Activated CD8-positive, alpha-beta memory T cell treated with anti-CD3 and anti-CD28 coated beads for 24 hours (primary cell): Measurements from ENCODE around the gene TERC.
"Not testable (repeated sequence)": the region's sequence is repeated elsewhere in the genome, so short reads cannot be mapped to it uniquely, and the experiment has no call there.

Source experiments
- DNase-seq: peaks from one replicate; pipeline ENCODE4 v3.0.0-alpha.2; 2020

The TERC gene

DNA sequence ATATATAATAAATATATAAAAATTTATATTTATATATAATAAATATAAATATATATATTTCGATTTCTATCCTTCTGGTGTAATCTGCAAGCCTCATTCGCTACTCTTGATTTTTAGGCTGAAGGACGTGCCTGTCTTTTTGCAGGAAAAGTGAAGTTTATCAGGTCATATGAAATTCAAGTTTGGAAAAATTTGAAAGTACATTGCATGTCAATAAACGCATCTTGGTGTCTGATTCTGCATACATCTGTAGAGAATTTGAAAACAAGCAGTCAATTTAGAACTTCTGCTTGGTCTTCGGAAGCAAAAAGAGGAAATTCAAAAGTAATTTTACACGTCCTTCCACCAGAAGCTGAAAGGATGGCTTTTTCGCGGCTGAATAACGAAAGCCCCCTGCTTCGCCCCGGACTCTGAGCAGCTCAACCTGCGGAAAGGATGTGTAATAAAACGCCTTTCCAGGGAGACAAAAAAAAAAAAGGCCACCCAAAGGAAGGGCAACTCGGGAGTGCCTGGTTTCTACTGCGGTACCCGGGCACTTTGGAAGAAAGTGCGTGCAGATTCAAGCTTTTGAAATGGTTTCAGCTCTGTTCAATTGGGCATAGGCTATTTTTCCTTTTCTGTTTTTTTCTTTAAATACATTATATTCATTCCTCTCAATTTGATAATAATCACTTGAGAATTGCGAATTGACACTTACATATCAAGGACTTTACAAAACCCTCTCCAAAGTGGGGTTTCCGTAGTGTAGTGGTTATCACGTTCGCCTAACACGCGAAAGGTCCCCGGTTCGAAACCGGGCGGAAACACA lies 6.8 kb upstream of the TERC start:
- peak; percentile 81 for DNase-seq

DNA sequence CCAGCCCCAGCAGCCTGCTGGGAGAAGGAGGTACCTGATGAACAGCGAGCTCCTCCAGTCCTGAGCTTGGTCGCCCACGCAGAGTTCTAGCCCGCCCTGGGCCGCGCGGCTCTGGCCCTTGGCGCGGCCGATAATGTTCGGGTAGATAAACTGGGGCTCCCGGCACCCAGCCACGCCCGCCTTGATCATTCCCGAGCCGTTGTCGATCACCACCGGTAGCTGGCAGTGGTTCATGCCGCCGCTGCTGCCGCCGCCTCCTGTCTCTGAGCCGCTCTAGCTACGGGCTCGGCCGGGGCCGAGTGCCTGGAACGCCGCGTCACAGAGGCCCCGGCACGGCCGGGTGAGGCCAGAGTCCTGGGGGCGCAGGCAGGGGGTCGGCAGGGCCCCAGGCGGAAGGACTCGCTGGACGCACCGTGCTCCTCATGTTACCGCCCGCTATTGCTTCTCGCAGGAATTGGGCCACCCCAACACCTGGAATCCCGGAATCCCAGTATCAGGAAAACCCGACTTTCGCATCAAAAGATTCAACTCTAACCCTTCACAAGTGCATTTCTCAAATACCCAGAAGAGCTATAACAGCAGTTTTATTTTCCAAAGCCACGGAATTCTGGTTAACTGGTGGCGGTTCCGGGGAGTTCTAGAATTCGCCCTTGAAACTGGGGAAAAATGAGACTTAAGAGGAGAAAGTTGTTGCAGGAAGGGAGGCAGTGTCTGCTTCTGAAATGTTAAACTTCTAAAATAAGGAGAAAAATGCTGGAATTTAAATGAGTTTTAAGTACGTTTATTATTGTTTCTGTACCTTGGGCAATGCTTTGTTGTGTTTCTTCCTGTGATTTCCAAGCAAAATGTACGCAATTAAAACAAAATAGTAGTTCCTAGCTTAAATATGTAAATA lies 4.7 kb upstream of the TERC start, which contains the start of gene ACTRT3:
Gene ACTRT3 (minus strand): TSS at position 275 of the 895 bp plus-strand sequence. CDS start 41 bp downstream, at position 234.
- DNase-seq: peak; percentile 87

DNA sequence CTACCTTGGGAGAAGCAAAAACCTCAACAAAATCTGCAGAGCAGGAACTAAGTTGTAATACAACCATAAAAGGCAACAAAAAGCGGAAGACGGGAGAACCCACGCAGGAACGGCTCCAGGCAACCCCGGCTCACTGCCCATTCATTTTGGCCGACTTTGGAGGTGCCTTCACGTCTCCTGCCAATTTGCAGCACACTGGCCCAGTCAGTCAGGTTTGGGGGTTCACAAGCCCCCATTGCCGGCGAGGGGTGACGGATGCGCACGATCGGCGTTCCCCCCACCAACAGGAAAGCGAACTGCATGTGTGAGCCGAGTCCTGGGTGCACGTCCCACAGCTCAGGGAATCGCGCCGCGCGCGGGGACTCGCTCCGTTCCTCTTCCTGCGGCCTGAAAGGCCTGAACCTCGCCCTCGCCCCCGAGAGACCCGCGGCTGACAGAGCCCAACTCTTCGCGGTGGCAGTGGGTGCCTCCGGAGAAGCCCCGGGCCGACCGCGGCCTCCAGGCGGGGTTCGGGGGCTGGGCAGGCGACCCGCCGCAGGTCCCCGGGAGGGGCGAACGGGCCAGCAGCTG lies 463 bp downstream of the TERC start:
- DNase-seq: peak; percentile 91

DNA sequence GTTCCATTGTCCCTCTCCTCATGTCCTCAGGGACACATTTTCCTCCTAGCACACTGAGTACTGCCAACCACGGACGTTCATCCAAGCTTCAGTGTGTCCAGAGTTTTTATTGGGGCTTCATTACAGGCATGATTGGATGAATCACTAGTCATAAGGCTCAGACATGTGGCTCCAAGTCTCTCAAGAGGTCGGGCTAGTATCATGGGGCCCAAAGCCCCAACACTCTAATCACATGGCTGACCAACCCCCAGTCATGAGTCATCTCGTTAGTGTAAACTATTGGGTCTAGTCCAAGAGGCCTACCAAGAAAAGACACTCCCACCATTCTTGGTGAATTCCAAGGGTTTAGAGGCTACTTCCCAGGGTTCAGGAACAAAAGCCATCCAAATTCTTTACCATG lies 4.4 kb downstream of the TERC start:
- DNase-seq: no peak

DNA sequence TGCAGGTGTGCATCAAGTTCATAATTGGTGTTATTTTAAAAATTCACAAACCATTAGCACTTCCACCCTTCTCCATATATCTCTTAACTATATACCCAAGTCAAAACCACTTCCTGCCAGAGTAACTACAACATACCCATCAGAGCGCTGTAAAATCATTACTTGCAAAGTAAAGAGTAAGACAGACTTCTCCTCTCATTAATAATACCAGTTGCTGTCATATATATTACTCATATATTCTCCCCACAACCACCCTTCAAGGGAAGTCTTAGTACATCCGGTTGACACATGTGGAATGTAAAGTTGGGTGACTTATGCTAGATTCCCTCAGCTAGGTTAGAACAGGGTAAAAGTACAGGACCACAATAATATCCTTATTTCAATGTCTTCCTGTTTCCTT lies 5.6 kb downstream of the TERC start:
- no peak for DNase-seq

DNA sequence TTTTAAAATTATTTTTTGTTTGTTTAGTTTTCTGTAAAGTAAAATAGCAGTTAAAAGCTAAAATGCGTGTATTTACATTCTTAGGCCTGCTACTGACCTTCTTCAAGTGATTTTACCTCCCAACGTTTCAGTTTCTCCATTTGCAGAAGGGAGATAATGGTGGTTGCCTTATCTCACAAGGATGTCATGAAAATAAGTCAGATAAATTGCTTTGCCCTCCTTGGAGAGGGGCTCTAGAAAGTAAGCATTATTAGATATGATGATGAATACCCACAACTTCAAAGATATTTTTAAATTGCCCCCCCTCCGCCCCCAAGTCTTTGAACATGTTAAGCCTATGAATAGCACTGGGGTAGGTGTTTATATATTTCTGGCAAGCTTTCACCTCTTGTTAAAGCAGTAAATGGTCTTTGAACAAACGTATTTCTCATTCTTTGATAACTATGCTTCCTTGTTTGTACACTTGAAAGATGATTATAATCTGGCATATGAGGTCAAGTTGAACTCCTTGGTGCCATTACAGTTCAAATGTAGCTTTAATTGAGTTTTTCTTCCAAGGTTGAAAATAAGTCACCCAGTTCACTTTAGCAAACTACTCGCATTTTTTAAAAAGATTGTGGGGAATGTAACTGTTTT lies 6.4 kb downstream of the TERC start:
- no peak for DNase-seq

DNA sequence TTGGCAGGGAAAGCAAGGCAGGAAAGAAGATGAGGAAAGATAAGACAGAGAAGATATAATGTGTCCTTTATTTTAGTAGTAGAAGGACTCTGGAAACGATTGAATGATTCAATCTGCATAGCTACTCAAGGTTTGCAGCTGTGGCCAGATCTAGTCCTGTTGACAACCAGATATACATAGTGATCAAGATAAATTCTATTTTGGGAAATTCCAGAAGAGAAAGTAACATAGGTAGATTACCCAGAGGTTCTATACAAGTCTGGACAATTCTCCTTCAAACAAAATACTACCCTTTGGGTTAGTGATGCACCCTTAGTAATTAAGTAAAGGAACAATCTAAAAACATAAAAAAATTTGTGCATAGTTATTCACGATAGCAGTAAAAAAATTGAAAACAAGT lies 9.4 kb downstream of the TERC start:
- no peak for DNase-seq

DNA sequence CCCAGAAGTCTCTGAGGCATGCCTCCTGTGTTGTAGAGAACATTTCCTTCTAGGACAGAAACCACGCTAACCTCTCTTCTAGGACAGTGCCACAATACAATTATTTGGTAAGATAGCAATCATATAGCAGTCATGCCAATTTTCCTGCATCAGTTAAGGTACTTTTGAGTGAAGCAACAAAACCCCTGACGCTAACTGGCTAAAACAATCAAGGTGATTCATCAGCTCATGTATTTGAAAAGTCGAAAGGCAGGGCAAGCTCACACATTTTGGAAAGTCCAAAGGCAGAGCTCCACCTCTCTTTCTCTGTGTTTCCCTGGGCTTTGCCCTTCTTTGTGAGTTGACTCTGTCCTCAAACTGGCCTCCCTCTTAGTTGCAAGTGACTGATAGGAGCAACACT lies 10.1 kb downstream of the TERC start:
- DNase-seq: no peak

DNA sequence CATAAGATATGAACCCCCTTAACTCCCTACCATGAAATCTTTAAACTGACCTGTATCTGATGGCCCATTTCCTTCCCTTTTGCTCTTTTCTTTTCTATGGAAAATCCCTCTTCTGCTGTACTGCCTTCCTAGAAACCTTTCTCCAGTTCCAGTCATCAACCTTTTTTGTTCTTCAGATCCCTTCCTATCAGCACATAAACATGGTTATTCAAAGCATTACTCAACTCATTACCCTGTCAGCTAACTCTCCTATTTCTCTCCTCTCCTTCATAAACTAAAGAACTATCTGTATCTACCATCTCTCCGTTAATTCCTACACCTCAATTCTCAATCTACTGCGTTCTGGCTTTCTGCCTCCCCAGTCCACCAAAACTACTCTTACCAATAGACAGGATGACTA lies 13.0 kb downstream of the TERC start:
- no peak for DNase-seq

DNA sequence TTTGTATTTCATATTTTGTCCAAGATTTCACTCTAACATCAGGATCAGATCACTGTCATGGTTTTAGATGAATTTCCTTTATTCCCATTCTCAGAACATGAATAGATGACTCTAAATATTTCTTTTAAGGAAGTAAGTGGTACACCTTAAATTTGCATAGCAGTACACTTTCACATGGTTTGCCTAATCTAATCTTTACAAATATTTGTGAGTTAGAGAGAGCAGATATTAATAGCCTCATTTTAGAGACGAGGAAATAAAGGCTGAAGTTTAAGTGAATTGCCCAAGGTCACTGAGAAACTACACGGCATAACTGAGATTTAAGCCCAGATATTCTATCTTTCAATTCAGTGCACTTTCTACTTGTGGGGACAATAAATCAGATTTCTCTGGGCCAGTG lies 14.2 kb downstream of the TERC start:
- no peak for DNase-seq

DNA sequence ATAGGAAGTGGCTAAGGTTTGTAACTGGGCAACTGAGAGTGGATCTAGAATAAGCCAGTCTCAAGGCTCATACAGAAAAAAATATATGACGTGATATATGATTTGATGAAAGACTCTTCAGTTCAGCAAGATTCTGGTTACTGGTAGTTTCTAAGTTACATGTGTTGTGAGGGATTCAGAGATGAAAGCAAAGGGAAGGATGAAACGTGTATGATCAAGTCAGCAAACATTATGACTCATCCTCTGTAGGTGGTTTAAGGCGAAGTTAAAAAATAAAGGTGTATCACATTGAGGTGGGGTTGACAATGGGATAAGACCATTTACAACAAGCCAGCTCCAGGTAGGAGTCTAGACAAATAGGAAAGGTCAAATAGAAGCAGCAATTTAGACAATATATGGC lies 16.2 kb downstream of the TERC start:
- no peak for DNase-seq

DNA sequence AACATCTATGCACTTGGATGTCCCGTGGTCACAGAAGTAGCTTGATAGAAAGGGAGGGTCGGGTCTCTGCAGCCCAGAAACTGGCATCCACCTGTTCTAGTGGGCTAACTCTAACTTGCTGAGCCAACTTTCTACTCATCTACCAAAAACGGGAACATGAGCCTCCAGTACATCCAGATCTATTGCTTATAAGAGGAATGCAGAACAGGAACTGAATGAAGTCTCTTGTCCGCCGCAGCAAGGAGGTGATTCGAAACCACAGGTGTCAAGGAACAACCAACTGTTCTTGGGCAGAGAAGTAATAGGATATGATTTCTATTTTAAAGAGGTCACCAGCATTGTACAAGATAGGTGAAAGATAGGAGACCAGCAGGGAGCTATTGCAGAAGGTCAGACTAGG lies 17.9 kb downstream of the TERC start:
- DNase-seq: no peak

DNA sequence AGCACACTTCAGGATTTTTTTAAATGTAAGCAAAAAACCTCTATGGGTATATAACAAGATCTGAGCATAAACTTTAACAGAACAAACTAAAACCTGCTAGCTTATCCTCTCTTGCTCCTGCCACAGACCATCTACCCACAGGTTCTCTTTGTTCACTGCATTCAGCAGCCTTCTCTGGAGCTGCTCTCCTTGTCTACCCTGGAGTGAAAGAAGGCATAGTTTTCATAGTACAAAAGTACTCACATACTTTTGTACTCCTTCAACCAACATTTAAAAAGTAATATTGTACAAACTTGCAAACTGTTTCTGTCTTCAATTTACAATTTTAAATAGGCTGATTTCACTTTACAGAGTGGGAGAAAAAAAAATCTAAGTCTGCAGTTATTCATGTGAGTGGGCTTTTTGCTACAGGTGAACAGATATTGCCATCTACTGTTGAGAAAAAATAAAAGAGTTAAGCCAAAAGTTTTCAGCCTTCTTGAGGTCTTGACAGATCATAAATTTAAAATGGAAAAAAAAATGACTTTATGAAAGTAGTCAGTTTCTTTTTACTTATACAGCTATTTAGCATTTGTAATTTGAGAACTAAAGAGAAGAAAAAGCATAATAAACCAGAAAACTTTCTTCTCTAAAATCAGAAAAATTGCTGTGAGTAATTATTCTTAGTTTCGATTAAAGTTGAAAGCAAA lies 20.4 kb downstream of the TERC start:
- no peak for DNase-seq

DNA sequence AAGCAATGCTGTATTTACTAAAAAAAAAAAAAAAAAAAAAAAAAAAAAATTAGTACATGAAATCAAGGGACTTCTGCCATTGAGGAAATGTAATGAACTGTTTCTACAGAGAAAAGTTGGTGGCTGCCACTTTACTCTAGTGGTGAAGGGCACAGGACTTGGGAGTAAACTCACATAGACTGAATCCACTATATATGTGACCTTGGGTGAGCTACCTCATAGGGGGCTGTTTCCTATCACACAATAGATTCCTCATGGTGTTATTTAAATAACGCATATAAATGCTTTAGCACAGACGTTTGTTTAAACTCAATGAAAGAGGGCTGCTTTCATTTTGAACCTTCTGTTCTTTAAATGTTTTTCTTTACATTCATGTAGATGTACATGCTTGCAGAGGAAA lies 25.8 kb downstream of the TERC start:
- DNase-seq: no peak

DNA sequence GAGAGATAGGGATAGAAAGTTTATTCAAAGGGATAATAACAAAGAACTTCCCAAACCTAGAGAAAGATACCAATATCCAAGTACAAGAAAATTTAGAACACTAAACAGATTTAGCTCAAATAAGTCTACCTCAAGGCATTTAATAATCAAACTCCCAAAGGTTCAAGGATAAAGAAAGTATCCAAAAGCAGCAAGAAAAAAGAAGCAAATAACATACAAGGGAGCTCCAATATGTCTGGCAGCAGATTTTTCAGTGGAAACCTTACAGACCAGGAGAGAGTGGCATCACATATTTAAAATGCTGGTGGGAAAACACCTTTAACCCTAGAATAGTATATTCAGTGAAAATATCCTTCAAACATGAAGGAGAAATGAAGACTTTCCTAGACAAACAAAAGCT lies 33.0 kb downstream of the TERC start:
- not testable (repeated sequence) for DNase-seq

DNA sequence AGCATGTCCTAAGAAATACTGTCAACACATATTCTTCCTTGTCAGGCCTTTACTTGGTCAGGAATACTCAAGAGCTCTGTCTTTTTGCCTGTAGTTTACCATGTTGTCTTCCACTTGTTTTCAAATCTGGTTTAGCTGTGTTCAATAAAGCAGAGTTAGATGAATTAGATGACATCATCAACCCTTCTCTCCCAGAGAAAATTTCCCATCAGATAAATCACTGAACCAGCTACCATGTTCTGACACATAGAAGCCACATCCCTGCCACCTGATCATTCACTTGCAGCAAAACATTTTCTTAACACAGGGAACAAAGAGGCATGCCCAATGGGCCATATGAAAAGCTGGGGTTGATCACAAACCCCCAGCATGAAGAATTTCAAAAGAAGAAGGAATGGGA lies 42.1 kb downstream of the TERC start:
- no peak for DNase-seq

DNA sequence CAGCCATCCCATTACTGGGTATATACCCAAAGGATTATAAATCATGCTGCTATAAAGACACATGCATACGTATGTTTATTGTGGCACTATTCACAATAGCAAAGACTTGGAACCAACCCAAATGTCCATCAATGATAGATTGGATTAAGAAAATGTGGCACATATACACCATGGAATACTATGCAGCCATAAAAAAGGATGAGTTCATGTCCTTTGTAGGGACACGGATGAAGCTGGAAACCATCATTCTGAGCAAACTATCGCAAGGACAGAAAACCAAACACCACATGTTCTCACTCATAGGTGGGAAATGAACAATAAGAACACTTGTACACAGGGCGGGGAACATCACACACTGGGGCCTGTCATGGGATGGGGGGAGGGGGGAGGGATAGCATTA lies 46.4 kb downstream of the TERC start:
- DNase-seq: not testable (repeated sequence)
